IMR-90 (cell line): Measurements from ENCODE around the gene PDLIM5. TPM values are rescaled to one million over a fixed set of nuclear protein-coding genes. Genes with fewer than 3 reads are reported as not detected.

Experiments
- ATAC-seq: fragments of 200-7000 bp; cut with Tn5 transposase; 2 replicates; pipeline ENCODE4 v1.9.1; 2020; ENCODE audit warnings: low read depth, mild to moderate bottlenecking, moderate library complexity
- BruUV-seq: library from RNA; stranded (reverse); fragments of 400-500 nt; replicated peaks from 2 replicates; lab custom pipeline; 2021; lab: Mats Ljungman, UMichigan
- CTCF ChIA-PET: fragments of 300-600 bp; formaldehyde crosslinking; extraction: SDS; loops from one replicate; lab custom pipeline; 2021; ENCODE audit warnings: antibody characterized with exemption; lab: Yijun Ruan, JAX
- POLR2A ChIA-PET: fragments of 300-600 bp; sonication (Branson Sonifier 250); formaldehyde crosslinking; loops from one replicate; lab custom pipeline; 2022; ENCODE audit warnings: antibody characterized with exemption; ENCODE audit not compliant: unreplicated experiment; lab: Charles Lee
- DNase-seq: peaks from one replicate; pipeline ENCODE4 v3.0.0; 2013
- H2AFZ ChIP-seq: replicated peaks from 2 replicates; pipeline ENCODE3; 2013; ENCODE audit warnings: low read length, mild to moderate bottlenecking; ENCODE audit not compliant: poor library complexity
- H2AK5ac ChIP-seq: 2 replicates; pipeline ENCODE4 v1.6.1; 2013; ENCODE audit warnings: low read depth, low read length, inconsistent platforms
- H2AK9ac ChIP-seq: replicated peaks from 2 replicates; pipeline ENCODE3; 2013; ENCODE audit warnings: mild to moderate bottlenecking, low read depth, low read length, moderate library complexity; ENCODE audit not compliant: poor library complexity
- H2BK120ac ChIP-seq: 2 replicates; pipeline ENCODE4 v1.6.1; 2013; ENCODE audit warnings: low read depth, low read length, inconsistent platforms
- H2BK15ac ChIP-seq: 3 replicates; pipeline ENCODE4 v1.6.1; 2013; ENCODE audit warnings: low read depth, low read length, inconsistent platforms
- H2BK20ac ChIP-seq: 2 replicates; pipeline ENCODE4 v1.6.1; 2013; ENCODE audit warnings: low read depth, mild to moderate bottlenecking, inconsistent platforms, low read length, moderate library complexity
- H2BK5ac ChIP-seq: 2 replicates; pipeline ENCODE4 v1.6.1; 2013; ENCODE audit warnings: mild to moderate bottlenecking, low read depth, low read length, inconsistent platforms; ENCODE audit not compliant: poor library complexity, severe bottlenecking
- H3K14ac ChIP-seq: replicated peaks from 2 replicates; pipeline ENCODE4 v1.6.1; 2013; ENCODE audit warnings: low read depth, low read length, inconsistent platforms
- H3K18ac ChIP-seq: 2 replicates; pipeline ENCODE4 v1.6.1; 2013; ENCODE audit warnings: low read depth, low read length, control low read depth
- H3K23ac ChIP-seq: 2 replicates; pipeline ENCODE4 v1.6.1; 2013; ENCODE audit warnings: low read depth, low read length, inconsistent platforms
- H3K27ac ChIP-seq: 2 replicates; pipeline ENCODE4 v1.5.1; 2013; ENCODE audit warnings: mild to moderate bottlenecking, control low read depth, low read length; ENCODE audit not compliant: insufficient read depth
- H3K27me3 ChIP-seq: 2 replicates; pipeline ENCODE4 v1.6.1; 2013; ENCODE audit warnings: low read length; ENCODE audit not compliant: control insufficient read depth, insufficient read depth
- H3K36me3 ChIP-seq: 2 replicates; pipeline ENCODE4 v1.6.1; 2013; ENCODE audit warnings: low read length, mixed read lengths; ENCODE audit not compliant: control insufficient read depth, insufficient read depth
- H3K4ac ChIP-seq: 2 replicates; pipeline ENCODE4 v1.6.1; 2013; ENCODE audit warnings: low read depth, low read length, inconsistent platforms
- H3K4me1 ChIP-seq: 2 replicates; pipeline ENCODE4 v1.6.1; 2013; ENCODE audit warnings: low read length, mixed read lengths; ENCODE audit not compliant: control insufficient read depth, insufficient read depth
- H3K4me2 ChIP-seq: 2 replicates; pipeline ENCODE4 v1.6.1; 2013; ENCODE audit warnings: low read depth, mild to moderate bottlenecking, control low read depth, low read length, moderate library complexity
- H3K4me3 ChIP-seq: 2 replicates; pipeline ENCODE4 v1.5.1; 2013; ENCODE audit warnings: low read depth, mild to moderate bottlenecking, control low read depth, low read length, moderate library complexity; ENCODE audit not compliant: insufficient read depth
- H3K56ac ChIP-seq: 2 replicates; pipeline ENCODE4 v1.6.1; 2013; ENCODE audit warnings: low read length, inconsistent platforms; ENCODE audit not compliant: insufficient read depth; ENCODE audit errors: extremely low read depth
- H3K79me1 ChIP-seq, 2 experiments: 2 replicates each; pipeline ENCODE4 v1.6.1; 2013; ENCODE audit warnings: low read length in 2 of 2, inconsistent platforms in 1 of 2, low read depth in 1 of 2
- H3K9ac ChIP-seq: 2 replicates; pipeline ENCODE4 v1.6.1; 2013; ENCODE audit warnings: low read depth, low read length, control low read depth
- H3K9me1 ChIP-seq: 2 replicates; pipeline ENCODE4 v1.6.1; 2013; ENCODE audit warnings: low read length, inconsistent platforms; ENCODE audit not compliant: insufficient read depth
- H3K9me3 ChIP-seq: 2 replicates; pipeline ENCODE4 v1.6.1; 2013; ENCODE audit warnings: low read length; ENCODE audit not compliant: control insufficient read depth, insufficient read depth
- H4K20me1 ChIP-seq: 2 replicates; pipeline ENCODE4 v1.6.1; 2013; ENCODE audit warnings: low read length, inconsistent platforms; ENCODE audit not compliant: insufficient read depth
- H4K5ac ChIP-seq: 2 replicates; pipeline ENCODE4 v1.6.1; 2013; ENCODE audit warnings: mild to moderate bottlenecking, low read depth, low read length, control low read depth
- H4K8ac ChIP-seq, 2 experiments: 2 replicates each; pipeline ENCODE4 v1.6.1; 2013; ENCODE audit warnings: low read depth in 2 of 2, low read length in 2 of 2, control low read depth in 1 of 2, inconsistent platforms in 1 of 2
- H4K91ac ChIP-seq: 2 replicates; pipeline ENCODE4 v1.6.1; 2013; ENCODE audit warnings: low read depth, low read length, inconsistent platforms; ENCODE audit not compliant: insufficient read depth
- CEBPB ChIP-seq: IDR thresholded peaks from 2 replicates; pipeline ENCODE4 v1.6.1; 2012; ENCODE audit warnings: low read depth, low read length, improper control_type of control experiment
- ELK1 ChIP-seq: fragments of 150-350 bp; IDR thresholded peaks from 2 replicates; pipeline ENCODE4 v1.6.1; 2016; ENCODE audit warnings: low read depth, mild to moderate bottlenecking, low read length, moderate library complexity, borderline replicate concordance
- MAFK ChIP-seq: IDR thresholded peaks from 2 replicates; pipeline ENCODE4 v1.6.1; 2012; ENCODE audit warnings: low read depth, low read length, improper control_type of control experiment
- NFE2L2 ChIP-seq: fragments of 150-350 bp; IDR thresholded peaks from 2 replicates; pipeline ENCODE4 v1.6.1; 2016; ENCODE audit warnings: low read depth, mild to moderate bottlenecking, low read length
- POLR2A ChIP-seq: IDR thresholded peaks from 2 replicates; pipeline ENCODE4 v1.6.1; 2012; ENCODE audit warnings: mild to moderate bottlenecking, low read depth, low read length
- RAD21 ChIP-seq: IDR thresholded peaks from 2 replicates; pipeline ENCODE4 v1.6.1; 2012; ENCODE audit warnings: low read length, improper control_type of control experiment
- RFX5 ChIP-seq: IDR thresholded peaks from 2 replicates; pipeline ENCODE4 v1.8.0; 2012; ENCODE audit warnings: low read depth, mild to moderate bottlenecking, low read length, moderate library complexity
- WGBS, 2 experiments: methylation state at CpG; one replicate each; pipeline versions ENCODE4 v1.1.5 to v1.1.7; 2013; ENCODE audit warnings: missing lambda C conversion rate in 2 of 2; ENCODE audit not compliant: insufficient read length in 1 of 2; ENCODE audit errors: extremely low coverage in 2 of 2; 5-methylcytosine and 5-hydroxymethylcytosine counted together
- dilution Hi-C: fragments of 300-500 bp; cut with HindIII; formaldehyde crosslinking; loops from one replicate; pipeline ENCODE4 v1.14.3; 2018; ENCODE audit warnings: low sequenced_read_pairs; ENCODE audit not compliant: unreplicated experiment
- in situ Hi-C: fragments of 300-500 bp; cut with MboI; formaldehyde crosslinking; loops from 3 replicates; pipeline ENCODE4 v1.14.3; 2019; ENCODE audit warnings: low sequenced_read_pairs, inconsistent platforms, mixed read lengths
- intact Hi-C: fragments of 100-400 bp; cut with micrococcal nuclease; formaldehyde crosslinking; loops from 2 replicates; pipeline ENCODE4 v1.10.0; 2022
- polyA plus RNA-seq, 3 experiments: library from polyadenylated mRNA; depleted of rRNA; stranded (reverse); fragments of >200 nt; gene quantifications; 2 replicates each; pipeline ENCODE4 v1.2.3, GENCODE V29; 2012; ENCODE audit warnings: low replicate concordance in 1 of 3
- total RNA-seq: library from RNA; depleted of rRNA; stranded (reverse); fragments of >200 nt; gene quantifications from 2 replicates; pipeline ENCODE4 v1.2.3, GENCODE V29; 2012

PDLIM5 gene
- total and polyA plus RNA-seq, 2 of the 4 experiments (the other 2 are of a cell fraction), result 96.5 to 188 TPM

- Histone ChIP-seq H3K36me3 (peaks cover 4% of the 10 kb centered on the region; the same call in 1 of the 2 replicates), H4K5ac (no peak overlapping the region), H3K18ac (no peak overlapping the region), H3K56ac (no peak overlapping the region), H2AK9ac (no peak overlapping the region), H3K4ac (no peak overlapping the region), H3K23ac (no peak overlapping the region), H4K8ac (no peak overlapping the region), H3K9me3 (no peaks in the 10 kb centered on the region), H3K27ac (no peak overlapping the region), H2BK5ac (no peak overlapping the region), H4K20me1 (no peaks in the 10 kb centered on the region; the same call in 1 of the 2 replicates), H3K4me3 (no peak overlapping the region), H2BK20ac (no peak overlapping the region), H3K79me1 (peaks cover 3 to 20% of the 10 kb centered on the region in 2 experiments), H4K91ac (no peak overlapping the region), H3K27me3 (no peaks in the 10 kb centered on the region), H2BK120ac (no peak overlapping the region), H2AK5ac (no peak overlapping the region), H2AFZ (no peak overlapping the region), H3K4me1 (no peaks in the 10 kb centered on the region), H3K14ac (no peak overlapping the region), H3K9me1 (peaks cover 4% of the 10 kb centered on the region; the same call in 1 of the 2 replicates), H3K9ac (no peak overlapping the region), H3K4me2 (no peak overlapping the region), H2BK15ac (no peak overlapping the region)
- in situ Hi-C loops, result no loop called here
- WGBS, 2 experiments, result no CpG with 5 or more reads among the region's 3 CpGs
- no peak for TF ChIP-seq NFE2L2
- no peak for TF ChIP-seq RAD21
- TF ChIP-seq RFX5, result no peak
- no peak for TF ChIP-seq ELK1
- no peak for TF ChIP-seq POLR2A
- no peak for TF ChIP-seq MAFK
- TF ChIP-seq CEBPB, result no peak
- DNase-seq (no peak), ATAC-seq (no peak)
- POLR2A ChIA-PET, result no interaction called here
- no TSS peak for BruUV-seq
- intact Hi-C loops, result loop anchor here (5.0 kb wide), 1 partner anchor 134 kb away; the partner anchor contains the start of gene BMPR1B
- CTCF ChIA-PET, result interaction anchor here (0.6 to 1.4 kb wide), 3 partner anchors 28 to 501 kb away, joined by 3 to 5 read pairs (median 3); no protein-coding TSS in a partner anchor
- dilution Hi-C loops, result no loop called here
These were observed 171.6 kb downstream of the PDLIM5 start for GRCh38 chr4:94623126-94623911.
